B cell (primary cell): ENCODE measurements around the gene CCL22. TPM values are rescaled to one million over a fixed set of nuclear protein-coding genes. Genes with fewer than 3 reads are reported as not detected.

Experiments used
- ATAC-seq: fragments of 200-7000 bp; cut with Tn5 transposase; one replicate; pipeline ENCODE4 v1.10.0; 2021; ENCODE audit warnings: low read depth, mild to moderate bottlenecking, moderate number of reproducible peaks, moderate library complexity
- CTCF ChIA-PET: fragments of 350-600 bp; sonication (Branson Sonifier 250); formaldehyde crosslinking; loops from one replicate; lab custom pipeline; 2021; ENCODE audit warnings: antibody characterized with exemption, inconsistent platforms; lab: Charles Lee
- POLR2A ChIA-PET: fragments of 350-600 bp; sonication (Branson Sonifier 250); formaldehyde crosslinking; loops from one replicate; lab custom pipeline; 2021; ENCODE audit warnings: antibody characterized with exemption; lab: Charles Lee
- DNase-seq: peaks from one replicate; pipeline ENCODE4 v3.0.0; 2013
- H2AFZ ChIP-seq: 2 replicates; pipeline ENCODE4 v1.6.1; 2012; ENCODE audit warnings: mild to moderate bottlenecking, low read depth, low read length; ENCODE audit not compliant: insufficient read depth, poor library complexity, severe bottlenecking
- H3K27ac ChIP-seq, 2 donors: 1 replicate in 1 of 2; 2 replicates in 1 of 2; pipeline ENCODE4 v1.5.1; 2012 to 2013; ENCODE audit warnings: low read length in 2 of 2, mild to moderate bottlenecking in 2 of 2, moderate library complexity in 1 of 2
- H3K27me3 ChIP-seq, 4 experiments: fragments of 200-600 bp in 1 of 4; sonication (generic) in 1 of 4; replicated peaks in 1 of 4; 1 replicate in 2 of 4; 2 replicates in 2 of 4; pipeline versions ENCODE4 v1.6.1 to v1.7.0; 2013 to 2016; ENCODE audit warnings: low read length in 3 of 4, mild to moderate bottlenecking in 2 of 4, mixed read lengths in 1 of 4, moderate library complexity in 1 of 4; ENCODE audit not compliant: insufficient read depth in 4 of 4, control insufficient read depth in 3 of 4; ENCODE audit errors: control extremely low read depth in 1 of 4
- H3K36me3 ChIP-seq, 2 experiments: replicated peaks in 1 of 2; 1 replicate in 1 of 2; 2 replicates in 1 of 2; pipeline versions ENCODE4 v1.6.1 to v1.7.1; 2013; ENCODE audit warnings: low read length in 1 of 2; ENCODE audit not compliant: insufficient read depth in 2 of 2, control insufficient read depth in 1 of 2; ENCODE audit errors: control extremely low read depth in 1 of 2, extremely low read depth in 1 of 2
- H3K4me1 ChIP-seq, 2 donors: fragments of 200-600 bp in 1 of 2; sonication (generic) in 1 of 2; 1 replicate in 1 of 2; 2 replicates in 1 of 2; pipeline versions ENCODE4 v1.5.1 to v1.6.1; 2013 to 2017; ENCODE audit warnings: low read length in 2 of 2; ENCODE audit not compliant: control insufficient read depth in 2 of 2, insufficient read depth in 2 of 2
- H3K4me2 ChIP-seq: replicated peaks from 2 replicates; pipeline ENCODE3; 2012; ENCODE audit warnings: mild to moderate bottlenecking, low read depth, low read length; ENCODE audit not compliant: poor library complexity, severe bottlenecking
- H3K4me3 ChIP-seq, 5 experiments: fragments of 200-600 bp in 1 of 5; sonication (generic) in 1 of 5; 1 replicate in 3 of 5; 2 replicates in 2 of 5; pipeline versions ENCODE4 v1.5.1 to v1.7.0; 2011 to 2016; ENCODE audit warnings: low read length in 4 of 5, mild to moderate bottlenecking in 4 of 5, low read depth in 2 of 5, control low read depth in 1 of 5, moderate library complexity in 1 of 5; ENCODE audit not compliant: insufficient read depth in 1 of 5; ENCODE audit errors: control extremely low read depth in 1 of 5, extremely low read depth in 1 of 5
- H3K79me2 ChIP-seq: fragments of 200-600 bp; sonication (generic); one replicate; pipeline ENCODE4 v1.6.0; 2016; ENCODE audit warnings: low read length; ENCODE audit not compliant: control insufficient read depth, insufficient read depth
- H3K9ac ChIP-seq: fragments of 200-600 bp; sonication (generic); 2 replicates; pipeline ENCODE4 v1.6.1; 2017; ENCODE audit warnings: mild to moderate bottlenecking, low read length, moderate library complexity
- H3K9me3 ChIP-seq, 3 donors: one replicate each; pipeline versions ENCODE4 v1.6.1 to v1.7.1; 2013; ENCODE audit warnings: low read length in 2 of 3; ENCODE audit not compliant: control insufficient read depth in 2 of 3, insufficient read depth in 1 of 3; ENCODE audit errors: control extremely low read depth in 1 of 3
- H4K20me1 ChIP-seq: 2 replicates; pipeline ENCODE4 v1.6.0; 2012; ENCODE audit warnings: mild to moderate bottlenecking, low read length; ENCODE audit not compliant: insufficient read depth, control insufficient read depth, poor library complexity, severe bottlenecking
- H3K27ac Mint-ChIP-seq: one replicate; pipeline ENCODE4 v1.8.0; 2021; ENCODE audit warnings: mixed read lengths
- H3K27me3 Mint-ChIP-seq: one replicate; pipeline ENCODE4 v1.8.0; 2021; ENCODE audit warnings: mixed read lengths
- H3K4me1 Mint-ChIP-seq: one replicate; pipeline ENCODE4 v1.8.0; 2021; ENCODE audit warnings: mixed read lengths
- H3K4me3 Mint-ChIP-seq: one replicate; pipeline ENCODE4 v1.8.0; 2021; ENCODE audit warnings: mixed read lengths
- H3K9me3 Mint-ChIP-seq: one replicate; pipeline ENCODE4 v1.8.0; 2022; ENCODE audit warnings: mixed read lengths; ENCODE audit not compliant: insufficient read depth
- CTCF ChIP-seq: fragments of 200-600 bp; IDR thresholded peaks from one replicate; pipeline ENCODE4 v1.8.0; 2022; ENCODE audit warnings: antibody characterized with exemption, mild to moderate bottlenecking
- EZH2 ChIP-seq: IDR thresholded peaks from 2 replicates; pipeline ENCODE4 v1.6.1; 2012; ENCODE audit warnings: borderline replicate concordance, low read depth, mild to moderate bottlenecking, moderate library complexity, low read length; ENCODE audit not compliant: insufficient read depth, poor library complexity, severe bottlenecking
- WGBS: methylation state at CpG from one replicate; pipeline ENCODE4 v1.1.5; 2013; ENCODE audit warnings: missing lambda C conversion rate; ENCODE audit not compliant: insufficient coverage; 5-methylcytosine and 5-hydroxymethylcytosine counted together
- intact Hi-C: fragments of 100-400 bp; cut with micrococcal nuclease; formaldehyde crosslinking; loops from one replicate; pipeline ENCODE4 v1.10.0; 2022
- polyA plus RNA-seq: library from polyadenylated mRNA; depleted of rRNA; stranded (reverse); fragments of >200 nt; gene quantifications from 2 replicates; pipeline ENCODE4 v1.2.3, GENCODE V29; 2012
- total RNA-seq, 2 donors: library from RNA; stranded (reverse); fragments of 120-200 nt in 1 of 2; gene quantifications; 1 replicate in 1 of 2; 2 replicates in 1 of 2; pipeline versions ENCODE4 v1.2.3 to v1.2.4, GENCODE V29; 2013 to 2022

CCL22 gene
- total and polyA plus RNA-seq, 2 donors (not counting 1 experiment from before 2014, with no cell fraction given): 0.04 to 91.5 TPM

- Histone ChIP-seq H3K9me3 (no peaks in the 10 kb centered on the region), H3K4me2 (no peak overlapping the region), H3K36me3 (no peaks in the 10 kb centered on the region), H3K27me3 (no peaks in the 10 kb centered on the region), H2AFZ (no peak overlapping the region), H4K20me1 (no peaks in the 10 kb centered on the region), H3K4me1 (peaks cover 6% of the 10 kb centered on the region in 2 donors), H3K4me3 (no peak overlapping the region), H3K9ac (no peak overlapping the region), H3K27ac (no peak overlapping the region), H3K79me2 (no peaks in the 10 kb centered on the region)
- intact Hi-C loops: no loop called here
- 83% methylated on average over 1 of the region's 3 CpGs for WGBS
- no peaks in the 10 kb centered on the region for H3K9me3 Mint-ChIP-seq
- TF ChIP-seq EZH2 (no peak), CTCF (no peak)
- CTCF ChIA-PET: interaction anchor here (0.5 kb wide), 1 partner anchor 314 kb away, joined by 3 read pairs; no protein-coding TSS in a partner anchor
- ATAC-seq: no peak
- H3K4me1 Mint-ChIP-seq: peaks cover 11% of the 10 kb centered on the region
- H3K27me3 Mint-ChIP-seq: peaks cover 4% of the 10 kb centered on the region
- H3K27ac Mint-ChIP-seq: no peak overlapping the region
- H3K4me3 Mint-ChIP-seq: no peak overlapping the region
- POLR2A ChIA-PET: interaction anchor here (0.6 kb wide), 1 partner anchor 68 kb away, joined by 4 read pairs; no protein-coding TSS in a partner anchor
- DNase-seq: no peak
Measured at GRCh38 chr16:57316390-57317017, 42.1 kb upstream of the CCL22 start.

GRCh38 chr16:57318240-57318970 is 40.2 kb upstream of the CCL22 start:
- Mint-ChIP-seq H3K27ac (no peak overlapping the region), H3K4me1 (peaks cover 13% of the 10 kb centered on the region), H3K9me3 (no peaks in the 10 kb centered on the region), H3K27me3 (no peaks in the 10 kb centered on the region), H3K4me3 (no peak overlapping the region)
- DNase-seq (no peak), ATAC-seq (no peak)
- Histone ChIP-seq H3K4me1 (peaks cover 6% of the 10 kb centered on the region in 2 donors), H3K36me3 (no peaks in the 10 kb centered on the region), H3K27ac (no peak overlapping the region), H3K79me2 (no peaks in the 10 kb centered on the region), H3K9me3 (no peaks in the 10 kb centered on the region), H2AFZ (no peak overlapping the region), H3K4me3 (no peak overlapping the region), H4K20me1 (no peaks in the 10 kb centered on the region), H3K9ac (no peak overlapping the region), H3K27me3 (no peaks in the 10 kb centered on the region), H3K4me2 (no peak overlapping the region)
- intact Hi-C loops: no loop called here
- TF ChIP-seq EZH2: no peak
- no peak for TF ChIP-seq CTCF
- 90% methylated on average over 11 of the region's 13 CpGs for WGBS
- ChIA-PET CTCF (no interaction called here), POLR2A (no interaction called here)
